Measurements from ENCODE around the gene CFAP54. TPM values are rescaled to one million over a fixed set of nuclear protein-coding genes. Genes with fewer than 3 reads are reported as not detected.

The CFAP54 gene
- polyA plus RNA-seq, 1 donor from 2014 or later: 1.1 TPM

- no peaks in the 10 kb centered on the region for H3K36me3 ChIP-seq (ENCODE audit: insufficient read depth, low read length)
- H2AFZ ChIP-seq (ENCODE audit: low read depth, low read length): no peak overlapping the region
- H3K9me2 ChIP-seq (ENCODE audit: insufficient read depth, low read length): no peaks in the 10 kb centered on the region
- no peak overlapping the region for H3K9ac ChIP-seq (ENCODE audit: low read length)
- TF ChIP-seq MXI1 (conservative IDR thresholded peaks at IDR 0.05; ENCODE audit: poor library complexity, severe bottlenecking): no peak
- TF ChIP-seq EP300 (conservative IDR thresholded peaks at IDR 0.05; ENCODE audit: poor library complexity, severe bottlenecking): no peak
- TF ChIP-seq TAF1 (IDR thresholded peaks at IDR 0.05; ENCODE audit: low read depth): no peak
- TF ChIP-seq POLR2AphosphoS5 (IDR thresholded peaks at IDR 0.05): no peak
- TF ChIP-seq REST (IDR thresholded peaks at IDR 0.05; ENCODE audit: borderline replicate concordance): no peak
- TF ChIP-seq CTCF (IDR thresholded peaks at IDR 0.05; ENCODE audit: poor library complexity, severe bottlenecking): no peak
- no peak for TF ChIP-seq SMC3 (conservative IDR thresholded peaks at IDR 0.05; ENCODE audit: poor library complexity)
- TF ChIP-seq RAD21 (conservative IDR thresholded peaks at IDR 0.05): no peak
- TF ChIP-seq EZH2 (IDR thresholded peaks at IDR 0.05; ENCODE audit: borderline replicate concordance, insufficient read depth, low read length, poor library complexity, severe bottlenecking): no peak
- no peaks in the 10 kb centered on the region for H3K27me3 ChIP-seq (ENCODE audit: insufficient read depth, low read depth, low read length)
- H3K79me2 ChIP-seq (replicated peaks; ENCODE audit: insufficient read depth, low read length): no peaks in the 10 kb centered on the region
- H3K4me2 ChIP-seq (ENCODE audit: low read length): no peak overlapping the region
- H3K27ac ChIP-seq (ENCODE audit: low read length): no peak overlapping the region
- no peak overlapping the region for H3K4me3 ChIP-seq (ENCODE audit: low read length)
- no peaks in the 10 kb centered on the region for H4K20me1 ChIP-seq (ENCODE audit: insufficient read depth)
- no peaks in the 10 kb centered on the region for H3F3A ChIP-seq (ENCODE audit: insufficient read depth, low read length, poor library complexity, severe bottlenecking)
- no peaks in the 10 kb centered on the region for H3K9me3 ChIP-seq (ENCODE audit: low read length)
Measured at GRCh38 chr12:96521895-96522682, 32.7 kb downstream of the CFAP54 start.

GRCh38 chr12:96522690-96523089 is 33.3 kb downstream of the CFAP54 start:
- no peaks in the 10 kb centered on the region for H3K9me2 ChIP-seq (ENCODE audit: insufficient read depth, low read length)
- H3F3A ChIP-seq (ENCODE audit: insufficient read depth, low read length, poor library complexity, severe bottlenecking): no peaks in the 10 kb centered on the region
- no peak overlapping the region for H3K9ac ChIP-seq (ENCODE audit: low read length)
- no peaks in the 10 kb centered on the region for H3K27me3 ChIP-seq (ENCODE audit: insufficient read depth, low read depth, low read length)
- H3K9me3 ChIP-seq (ENCODE audit: low read length): no peaks in the 10 kb centered on the region
- no peak for TF ChIP-seq POLR2AphosphoS5 (IDR thresholded peaks at IDR 0.05)
- no peak for TF ChIP-seq EP300 (conservative IDR thresholded peaks at IDR 0.05; ENCODE audit: poor library complexity, severe bottlenecking)
- no peak for TF ChIP-seq EZH2 (IDR thresholded peaks at IDR 0.05; ENCODE audit: borderline replicate concordance, insufficient read depth, low read length, poor library complexity, severe bottlenecking)
- no peak for TF ChIP-seq MXI1 (conservative IDR thresholded peaks at IDR 0.05; ENCODE audit: poor library complexity, severe bottlenecking)
- no peak for TF ChIP-seq RAD21 (conservative IDR thresholded peaks at IDR 0.05)
- no peaks in the 10 kb centered on the region for H4K20me1 ChIP-seq (ENCODE audit: insufficient read depth)
- no peak overlapping the region for H2AFZ ChIP-seq (ENCODE audit: low read depth, low read length)
- no peaks in the 10 kb centered on the region for H3K79me2 ChIP-seq (replicated peaks; ENCODE audit: insufficient read depth, low read length)
- H3K4me3 ChIP-seq (ENCODE audit: low read length): no peak overlapping the region
- no peak overlapping the region for H3K4me2 ChIP-seq (ENCODE audit: low read length)
- no peak overlapping the region for H3K27ac ChIP-seq (ENCODE audit: low read length)
- H3K36me3 ChIP-seq (ENCODE audit: insufficient read depth, low read length): no peaks in the 10 kb centered on the region

Measured in neural cell (in vitro differentiated cells).